IMR-90 (cell line): ENCODE data around the gene VPS26B. TPM values are rescaled to one million over a fixed set of nuclear protein-coding genes. Genes with fewer than 3 reads are reported as not detected.

ENCODE experiments used
- ATAC-seq: fragments of 200-7000 bp; cut with Tn5 transposase; 2 replicates; pipeline ENCODE4 v1.9.1; 2020; ENCODE audit warnings: low read depth, mild to moderate bottlenecking, moderate library complexity
- BruUV-seq: library from RNA; stranded (reverse); fragments of 400-500 nt; replicated peaks from 2 replicates; lab custom pipeline; 2021; lab: Mats Ljungman, UMichigan
- CTCF ChIA-PET: fragments of 300-600 bp; formaldehyde crosslinking; extraction: SDS; loops from one replicate; lab custom pipeline; 2021; ENCODE audit warnings: antibody characterized with exemption; lab: Yijun Ruan, JAX
- POLR2A ChIA-PET: fragments of 300-600 bp; sonication (Branson Sonifier 250); formaldehyde crosslinking; loops from one replicate; lab custom pipeline; 2022; ENCODE audit warnings: antibody characterized with exemption; ENCODE audit not compliant: unreplicated experiment; lab: Charles Lee
- DNase-seq: peaks from one replicate; pipeline ENCODE4 v3.0.0; 2013
- H2AFZ ChIP-seq: replicated peaks from 2 replicates; pipeline ENCODE3; 2013; ENCODE audit warnings: low read length, mild to moderate bottlenecking; ENCODE audit not compliant: poor library complexity
- H2AK5ac ChIP-seq: 2 replicates; pipeline ENCODE4 v1.6.1; 2013; ENCODE audit warnings: low read depth, low read length, inconsistent platforms
- H2AK9ac ChIP-seq: replicated peaks from 2 replicates; pipeline ENCODE3; 2013; ENCODE audit warnings: mild to moderate bottlenecking, low read depth, low read length, moderate library complexity; ENCODE audit not compliant: poor library complexity
- H2BK120ac ChIP-seq: 2 replicates; pipeline ENCODE4 v1.6.1; 2013; ENCODE audit warnings: low read depth, low read length, inconsistent platforms
- H2BK15ac ChIP-seq: 3 replicates; pipeline ENCODE4 v1.6.1; 2013; ENCODE audit warnings: low read depth, low read length, inconsistent platforms
- H2BK20ac ChIP-seq: 2 replicates; pipeline ENCODE4 v1.6.1; 2013; ENCODE audit warnings: low read depth, mild to moderate bottlenecking, inconsistent platforms, low read length, moderate library complexity
- H2BK5ac ChIP-seq: 2 replicates; pipeline ENCODE4 v1.6.1; 2013; ENCODE audit warnings: mild to moderate bottlenecking, low read depth, low read length, inconsistent platforms; ENCODE audit not compliant: poor library complexity, severe bottlenecking
- H3K14ac ChIP-seq: replicated peaks from 2 replicates; pipeline ENCODE4 v1.6.1; 2013; ENCODE audit warnings: low read depth, low read length, inconsistent platforms
- H3K18ac ChIP-seq: 2 replicates; pipeline ENCODE4 v1.6.1; 2013; ENCODE audit warnings: low read depth, low read length, control low read depth
- H3K23ac ChIP-seq: 2 replicates; pipeline ENCODE4 v1.6.1; 2013; ENCODE audit warnings: low read depth, low read length, inconsistent platforms
- H3K27ac ChIP-seq: 2 replicates; pipeline ENCODE4 v1.5.1; 2013; ENCODE audit warnings: mild to moderate bottlenecking, control low read depth, low read length; ENCODE audit not compliant: insufficient read depth
- H3K27me3 ChIP-seq: 2 replicates; pipeline ENCODE4 v1.6.1; 2013; ENCODE audit warnings: low read length; ENCODE audit not compliant: control insufficient read depth, insufficient read depth
- H3K36me3 ChIP-seq: 2 replicates; pipeline ENCODE4 v1.6.1; 2013; ENCODE audit warnings: low read length, mixed read lengths; ENCODE audit not compliant: control insufficient read depth, insufficient read depth
- H3K4ac ChIP-seq: 2 replicates; pipeline ENCODE4 v1.6.1; 2013; ENCODE audit warnings: low read depth, low read length, inconsistent platforms
- H3K4me1 ChIP-seq: 2 replicates; pipeline ENCODE4 v1.6.1; 2013; ENCODE audit warnings: low read length, mixed read lengths; ENCODE audit not compliant: control insufficient read depth, insufficient read depth
- H3K4me2 ChIP-seq: 2 replicates; pipeline ENCODE4 v1.6.1; 2013; ENCODE audit warnings: low read depth, mild to moderate bottlenecking, control low read depth, low read length, moderate library complexity
- H3K4me3 ChIP-seq: 2 replicates; pipeline ENCODE4 v1.5.1; 2013; ENCODE audit warnings: low read depth, mild to moderate bottlenecking, control low read depth, low read length, moderate library complexity; ENCODE audit not compliant: insufficient read depth
- H3K56ac ChIP-seq: 2 replicates; pipeline ENCODE4 v1.6.1; 2013; ENCODE audit warnings: low read length, inconsistent platforms; ENCODE audit not compliant: insufficient read depth; ENCODE audit errors: extremely low read depth
- H3K79me1 ChIP-seq, 2 experiments: 2 replicates each; pipeline ENCODE4 v1.6.1; 2013; ENCODE audit warnings: low read length in 2 of 2, inconsistent platforms in 1 of 2, low read depth in 1 of 2
- H3K9ac ChIP-seq: 2 replicates; pipeline ENCODE4 v1.6.1; 2013; ENCODE audit warnings: low read depth, low read length, control low read depth
- H3K9me1 ChIP-seq: 2 replicates; pipeline ENCODE4 v1.6.1; 2013; ENCODE audit warnings: low read length, inconsistent platforms; ENCODE audit not compliant: insufficient read depth
- H3K9me3 ChIP-seq: 2 replicates; pipeline ENCODE4 v1.6.1; 2013; ENCODE audit warnings: low read length; ENCODE audit not compliant: control insufficient read depth, insufficient read depth
- H4K20me1 ChIP-seq: 2 replicates; pipeline ENCODE4 v1.6.1; 2013; ENCODE audit warnings: low read length, inconsistent platforms; ENCODE audit not compliant: insufficient read depth
- H4K5ac ChIP-seq: 2 replicates; pipeline ENCODE4 v1.6.1; 2013; ENCODE audit warnings: mild to moderate bottlenecking, low read depth, low read length, control low read depth
- H4K8ac ChIP-seq, 2 experiments: 2 replicates each; pipeline ENCODE4 v1.6.1; 2013; ENCODE audit warnings: low read depth in 2 of 2, low read length in 2 of 2, control low read depth in 1 of 2, inconsistent platforms in 1 of 2
- H4K91ac ChIP-seq: 2 replicates; pipeline ENCODE4 v1.6.1; 2013; ENCODE audit warnings: low read depth, low read length, inconsistent platforms; ENCODE audit not compliant: insufficient read depth
- CHD1 ChIP-seq: IDR thresholded peaks from 2 replicates; pipeline ENCODE4 v1.6.1; 2012; ENCODE audit warnings: low read depth, low read length, improper control_type of control experiment
- MAFK ChIP-seq: IDR thresholded peaks from 2 replicates; pipeline ENCODE4 v1.6.1; 2012; ENCODE audit warnings: low read depth, low read length, improper control_type of control experiment
- MAZ ChIP-seq: IDR thresholded peaks from 2 replicates; pipeline ENCODE4 v1.6.1; 2012; ENCODE audit warnings: low read depth, mild to moderate bottlenecking, low read length, improper control_type of control experiment, moderate library complexity, borderline replicate concordance
- MXI1 ChIP-seq: IDR thresholded peaks from 2 replicates; pipeline ENCODE4 v1.6.1; 2012; ENCODE audit warnings: low read depth, mild to moderate bottlenecking, low read length, moderate library complexity, borderline replicate concordance
- RAD21 ChIP-seq: IDR thresholded peaks from 2 replicates; pipeline ENCODE4 v1.6.1; 2012; ENCODE audit warnings: low read length, improper control_type of control experiment
- RFX5 ChIP-seq: IDR thresholded peaks from 2 replicates; pipeline ENCODE4 v1.8.0; 2012; ENCODE audit warnings: low read depth, mild to moderate bottlenecking, low read length, moderate library complexity
- WGBS, 2 experiments: methylation state at CpG; one replicate each; pipeline versions ENCODE4 v1.1.5 to v1.1.7; 2013; ENCODE audit warnings: missing lambda C conversion rate in 2 of 2; ENCODE audit not compliant: insufficient read length in 1 of 2; ENCODE audit errors: extremely low coverage in 2 of 2; 5-methylcytosine and 5-hydroxymethylcytosine counted together
- dilution Hi-C: fragments of 300-500 bp; cut with HindIII; formaldehyde crosslinking; loops from one replicate; pipeline ENCODE4 v1.14.3; 2018; ENCODE audit warnings: low sequenced_read_pairs; ENCODE audit not compliant: unreplicated experiment
- in situ Hi-C: fragments of 300-500 bp; cut with MboI; formaldehyde crosslinking; loops from 3 replicates; pipeline ENCODE4 v1.14.3; 2019; ENCODE audit warnings: low sequenced_read_pairs, inconsistent platforms, mixed read lengths
- intact Hi-C: fragments of 100-400 bp; cut with micrococcal nuclease; formaldehyde crosslinking; loops from 2 replicates; pipeline ENCODE4 v1.10.0; 2022
- polyA plus RNA-seq, 3 experiments: library from polyadenylated mRNA; depleted of rRNA; stranded (reverse); fragments of >200 nt; gene quantifications; 2 replicates each; pipeline ENCODE4 v1.2.3, GENCODE V29; 2012; ENCODE audit warnings: low replicate concordance in 1 of 3
- total RNA-seq: library from RNA; depleted of rRNA; stranded (reverse); fragments of >200 nt; gene quantifications from 2 replicates; pipeline ENCODE4 v1.2.3, GENCODE V29; 2012
- TF ChIP-seq, protein P1 (sequence below): conservative IDR thresholded peaks from 2 replicates; pipeline ENCODE4 v1.5.1; 2012; ENCODE audit warnings: mild to moderate bottlenecking, low read depth, low read length, improper control_type of control experiment

Gene VPS26B
- total and polyA plus RNA-seq, 2 of the 4 experiments (the other 2 are of a cell fraction): 41.6 to 51.1 TPM

DNA sequence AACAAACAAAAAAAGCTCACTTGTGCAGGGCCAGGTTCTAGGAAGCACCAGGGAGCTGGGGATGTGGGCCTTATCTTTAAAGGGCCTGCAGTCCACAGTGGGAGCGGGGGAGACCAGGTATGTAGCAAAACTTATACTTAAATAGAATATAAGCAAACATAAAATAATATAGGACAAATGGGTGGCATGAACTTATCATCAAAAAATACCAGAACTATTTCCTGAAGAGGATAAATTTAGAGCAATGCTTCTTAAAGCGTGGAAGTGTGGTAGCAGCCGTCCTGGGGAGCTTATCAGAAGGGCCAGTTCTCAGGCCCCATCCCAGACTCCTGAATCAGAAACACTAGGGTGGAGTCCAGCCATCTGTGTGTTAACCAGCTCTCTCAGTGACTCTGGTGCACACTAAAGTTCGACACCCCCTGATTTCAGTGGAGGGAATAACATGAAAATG lies 9.3 kb downstream of the VPS26B start:
- no peak overlapping the region for H3K23ac ChIP-seq
- intact Hi-C loops (no loop called here), dilution Hi-C loops (no loop called here), in situ Hi-C loops (no loop called here)
- H3K18ac ChIP-seq: no peak overlapping the region
- TF ChIP-seq MAFK (no peak), RAD21 (no peak), RFX5 (no peak), MAZ (no peak), MXI1 (no peak), CHD1 (no peak)
- TF ChIP-seq, protein P1, sequence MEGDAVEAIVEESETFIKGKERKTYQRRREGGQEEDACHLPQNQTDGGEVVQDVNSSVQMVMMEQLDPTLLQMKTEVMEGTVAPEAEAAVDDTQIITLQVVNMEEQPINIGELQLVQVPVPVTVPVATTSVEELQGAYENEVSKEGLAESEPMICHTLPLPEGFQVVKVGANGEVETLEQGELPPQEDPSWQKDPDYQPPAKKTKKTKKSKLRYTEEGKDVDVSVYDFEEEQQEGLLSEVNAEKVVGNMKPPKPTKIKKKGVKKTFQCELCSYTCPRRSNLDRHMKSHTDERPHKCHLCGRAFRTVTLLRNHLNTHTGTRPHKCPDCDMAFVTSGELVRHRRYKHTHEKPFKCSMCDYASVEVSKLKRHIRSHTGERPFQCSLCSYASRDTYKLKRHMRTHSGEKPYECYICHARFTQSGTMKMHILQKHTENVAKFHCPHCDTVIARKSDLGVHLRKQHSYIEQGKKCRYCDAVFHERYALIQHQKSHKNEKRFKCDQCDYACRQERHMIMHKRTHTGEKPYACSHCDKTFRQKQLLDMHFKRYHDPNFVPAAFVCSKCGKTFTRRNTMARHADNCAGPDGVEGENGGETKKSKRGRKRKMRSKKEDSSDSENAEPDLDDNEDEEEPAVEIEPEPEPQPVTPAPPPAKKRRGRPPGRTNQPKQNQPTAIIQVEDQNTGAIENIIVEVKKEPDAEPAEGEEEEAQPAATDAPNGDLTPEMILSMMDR: no peak
- no peak overlapping the region for H4K8ac ChIP-seq
- no peak overlapping the region for H3K4ac ChIP-seq
- ChIA-PET POLR2A (no interaction called here), CTCF (interaction anchor here (2.1 kb wide), 1 partner anchor 27 kb away, joined by 5 read pairs; no protein-coding TSS in a partner anchor)
- H3K9ac ChIP-seq: no peak overlapping the region
- no peak overlapping the region for H3K14ac ChIP-seq
- H4K20me1 ChIP-seq: peaks cover 25% of the 10 kb centered on the region
- no peak overlapping the region for H4K5ac ChIP-seq
- DNase-seq (no peak), ATAC-seq (no peak)
- peaks cover 8% of the 10 kb centered on the region for H3K36me3 ChIP-seq
- no peak overlapping the region for H4K91ac ChIP-seq
- peaks cover 28 to 60% of the 10 kb centered on the region in 2 experiments for H3K79me1 ChIP-seq
- no TSS peak for BruUV-seq
- no peaks in the 10 kb centered on the region for H3K4me1 ChIP-seq
- no peak overlapping the region for H2AK9ac ChIP-seq
- no peak overlapping the region for H2BK15ac ChIP-seq
- H3K56ac ChIP-seq: no peak overlapping the region
- H3K4me2 ChIP-seq: no peak overlapping the region
- H3K4me3 ChIP-seq: no peak overlapping the region
- H2AFZ ChIP-seq: no peak overlapping the region
- peaks cover 7% of the 10 kb centered on the region; the same call in 1 of the 2 replicates for H3K9me1 ChIP-seq
- H2BK5ac ChIP-seq: no peak overlapping the region
- no peaks in the 10 kb centered on the region for H3K9me3 ChIP-seq
- no CpG with 5 or more reads among the region's 4 CpGs for WGBS, 2 experiments
- H2BK120ac ChIP-seq: no peak overlapping the region
- H2AK5ac ChIP-seq: no peak overlapping the region
- no peak overlapping the region for H3K27ac ChIP-seq
- no peaks in the 10 kb centered on the region for H3K27me3 ChIP-seq
- H2BK20ac ChIP-seq: no peak overlapping the region
